G401.6 (cell line): ENCODE data around the gene XKR3.
"Not testable (repeated sequence)": the region's sequence is repeated elsewhere in the genome, so short reads cannot be mapped to it uniquely, and the experiment has no call there.

Experiments
- FAIRE-seq: peaks from 2 replicates; lab custom pipeline; 2012; peaks lifted over from hg19 to GRCh38; lab: Jason Lieb, UNC

The XKR3 gene

DNA sequence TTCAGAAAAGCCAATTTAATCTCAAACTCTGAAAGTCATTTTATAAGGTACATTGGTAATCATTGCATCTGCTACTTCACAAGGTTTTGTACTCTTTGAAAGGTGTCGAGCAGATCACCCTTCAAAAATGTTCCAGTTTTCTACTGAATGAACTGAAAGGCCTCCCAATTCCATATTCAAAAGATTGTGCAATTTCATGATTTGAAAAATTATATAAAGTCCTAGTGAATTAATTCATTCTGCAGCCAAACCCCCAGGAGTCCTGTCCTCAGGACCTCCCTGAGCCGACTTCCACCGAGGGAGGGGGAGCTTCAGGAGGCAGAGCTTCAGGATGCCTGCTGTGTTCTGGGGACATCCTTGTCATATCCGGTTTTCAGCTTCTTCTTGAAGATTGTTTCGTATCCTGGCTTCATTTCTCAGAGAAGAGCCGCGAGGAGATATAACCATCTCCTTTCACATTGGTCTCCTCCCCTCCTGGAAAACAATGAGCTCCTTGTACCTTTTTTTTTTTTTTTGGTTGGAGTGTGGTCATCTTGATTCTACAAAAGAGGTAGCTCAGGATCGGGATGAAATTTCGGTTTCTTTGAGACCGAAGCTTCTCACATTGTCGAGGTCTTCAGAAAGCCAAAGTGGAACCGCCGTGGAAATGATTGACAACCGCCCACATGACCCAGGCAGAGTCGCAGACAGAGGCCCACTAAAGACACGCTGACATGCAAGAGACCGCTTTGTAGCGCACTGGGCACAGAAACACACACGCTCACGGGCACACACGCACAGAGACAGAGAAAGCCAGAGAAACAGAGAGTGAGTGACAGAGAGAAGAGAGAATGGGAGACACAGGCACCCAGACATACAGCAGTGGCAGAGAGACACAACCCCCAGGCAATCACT lies 77.7 kb downstream of the XKR3 start:
- FAIRE-seq, result not testable (repeated sequence)

DNA sequence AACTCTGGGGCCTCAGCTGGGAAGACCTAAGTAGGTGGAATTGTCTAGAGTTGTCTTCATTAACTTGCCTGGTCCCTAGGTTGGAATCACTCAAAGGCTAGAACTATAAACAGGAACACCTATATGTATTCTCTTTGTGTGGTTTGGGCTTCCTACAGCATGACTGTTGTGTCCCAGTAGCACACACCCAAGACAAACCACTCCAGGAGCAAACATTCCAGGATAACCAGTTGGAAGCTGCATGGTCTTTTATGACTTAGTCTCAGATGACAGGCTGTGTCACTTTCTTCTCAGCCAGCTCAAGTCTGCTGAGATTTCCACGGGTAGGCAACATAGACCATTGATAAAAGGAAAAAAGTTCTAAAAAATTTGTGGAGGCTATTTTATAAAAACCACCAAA lies 90.9 kb downstream of the XKR3 start:
- not testable (repeated sequence) for FAIRE-seq
